A549 treated with AZD2906 at 1 μM for 4 hours (cell line): ENCODE data around the gene PPFIA3. TPM values are rescaled to one million over a fixed set of nuclear protein-coding genes. Genes with fewer than 3 reads are reported as not detected.

ENCODE experiments used
- total RNA-seq: library from RNA; stranded (reverse); fragments of 200-300 nt; extraction: Qiagen RNA extraction; gene quantifications from 5 replicates; pipeline ENCODE4 v1.2.3, GENCODE V29; 2022

PPFIA3 gene
- 4.8 to 8.8 TPM (median 7.2 TPM) in 5 replicates for total RNA-seq

GRCh38 chr19:49119411-49120324, at the start of gene PPFIA3:
TSS of gene PPFIA3 (plus strand) at chr19:49119544. CDS start at chr19:49127874, 8,330 bp downstream.

GRCh38 chr19:49085020-49085867, 34.1 kb upstream of the PPFIA3 start, which contains the start of gene SNRNP70:
TSS of gene SNRNP70 (plus strand) at chr19:49085451. CDS start at chr19:49086415, 964 bp downstream.

GRCh38 chr19:49113762-49114629, 5.3 kb upstream of the PPFIA3 start, which contains the start of gene LIN7B:
TSS of gene LIN7B (plus strand) at chr19:49114370. CDS start at chr19:49114405, 35 bp downstream.

GRCh38 chr19:49118565-49119410, 556 bp upstream of the PPFIA3 start, which contains the start of gene C19orf73:
TSS of gene C19orf73 (minus strand) at chr19:49119143. CDS start at chr19:49119022, 121 bp downstream.

GRCh38 chr19:49155005-49155819, 35.9 kb downstream of the PPFIA3 start, which contains the start of gene HRC:
TSS of gene HRC (minus strand) at chr19:49155396. CDS start at chr19:49155237, 159 bp downstream.

GRCh38 chr19:49157445-49158224, 38.3 kb downstream of the PPFIA3 start, which contains the start of gene TRPM4:
TSS of gene TRPM4 (plus strand) at chr19:49157792. CDS start at chr19:49157867, 75 bp downstream.

Other genes with a start within 250 kb of the PPFIA3 start
- 79.7 to 121 TPM (median 92.8 TPM) in 5 replicates for gene PPP1R15A, start 247.1 kb upstream of the PPFIA3 start, total RNA-seq
- gene TULP2, start 220.8 kb upstream of the PPFIA3 start, total RNA-seq, result not detected in 5 replicates
- gene NUCB1, start 219.2 kb upstream of the PPFIA3 start, total RNA-seq, result 206 to 233 TPM (median 208 TPM) in 5 replicates
- 0.87 to 1.6 TPM (median 1.3 TPM) in 5 replicates for gene DHDH, start 185.8 kb upstream of the PPFIA3 start, total RNA-seq
- gene BAX, start 164.7 kb upstream of the PPFIA3 start, total RNA-seq, result 283 to 383 TPM (median 335 TPM) in 5 replicates
- gene FTL, start 154.2 kb upstream of the PPFIA3 start, total RNA-seq, result 16,772 to 23,411 TPM (median 18,179 TPM) in 5 replicates
- gene GYS1, start 126.2 kb upstream of the PPFIA3 start, total RNA-seq, result 17.8 to 21.9 TPM (median 19.9 TPM) in 5 replicates
- 221 to 248 TPM (median 236 TPM) in 5 replicates for gene RUVBL2, start 125.7 kb upstream of the PPFIA3 start, total RNA-seq
- gene LHB, start 102.5 kb upstream of the PPFIA3 start, total RNA-seq, result not detected in 5 replicates
- not detected in 5 replicates for gene CGB3, start 95.2 kb upstream of the PPFIA3 start, total RNA-seq
- 0.09 to 0.21 TPM (median 0.21 TPM) in 3 of 5 replicates, not detected in the others for gene CGB2, start 87.7 kb upstream of the PPFIA3 start, total RNA-seq
- not detected in 5 replicates for gene CGB1, start 82.6 kb upstream of the PPFIA3 start, total RNA-seq
- 0.52 to 1.0 TPM (median 0.68 TPM) in 5 replicates for gene CGB5, start 75.7 kb upstream of the PPFIA3 start, total RNA-seq
- gene CGB8, start 70.4 kb upstream of the PPFIA3 start, total RNA-seq, result 1.6 to 3.0 TPM (median 2.6 TPM) in 5 replicates
- gene CGB7, start 61.8 kb upstream of the PPFIA3 start, total RNA-seq, result 0.32 to 0.76 TPM (median 0.42 TPM) in 5 replicates
- 0.29 to 0.78 TPM (median 0.66 TPM) in 5 replicates for gene NTF4, start 54.7 kb upstream of the PPFIA3 start, total RNA-seq
- 0.01 to 0.02 TPM in 2 of 5 replicates, not detected in the others for gene KCNA7, start 46.8 kb upstream of the PPFIA3 start, total RNA-seq
- 311 to 342 TPM (median 330 TPM) in 5 replicates for gene SNRNP70, start 34.1 kb upstream of the PPFIA3 start, total RNA-seq
- 5.1 to 9.9 TPM (median 7.0 TPM) in 5 replicates for gene LIN7B, start 5.2 kb upstream of the PPFIA3 start, total RNA-seq
- 0.91 to 2.0 TPM (median 1.6 TPM) in 5 replicates for gene C19orf73, start 401 bp upstream of the PPFIA3 start, total RNA-seq
- 0.05 TPM in 1 of 5 replicates, not detected in the others for gene HRC, start 35.9 kb downstream of the PPFIA3 start, total RNA-seq
- 7.3 to 10.2 TPM (median 9.0 TPM) in 5 replicates for gene TRPM4, start 38.2 kb downstream of the PPFIA3 start, total RNA-seq
- gene SLC6A16, start 205.6 kb downstream of the PPFIA3 start, total RNA-seq, result 0.74 to 1.3 TPM (median 1.1 TPM) in 5 replicates
- gene CD37, start 215.9 kb downstream of the PPFIA3 start, total RNA-seq, result not detected in 5 replicates
- gene TEAD2, start 242.9 kb downstream of the PPFIA3 start, total RNA-seq, result 12.3 to 18.5 TPM (median 16.9 TPM) in 5 replicates
- gene DKKL1, start 244.3 kb downstream of the PPFIA3 start, total RNA-seq, result 0.23 to 0.88 TPM (median 0.64 TPM) in 5 replicates